PC-3 (cell line): ENCODE measurements around the gene PDE9A. TPM values are rescaled to one million over a fixed set of nuclear protein-coding genes. Genes with fewer than 3 reads are reported as not detected.

Experiments
- ATAC-seq: fragments of 200-7000 bp; cut with Tn5 transposase; 2 replicates; pipeline ENCODE4 v1.9.1; 2020; ENCODE audit warnings: mild to moderate bottlenecking, moderate library complexity
- BruUV-seq: library from RNA; stranded (reverse); fragments of 400-500 nt; replicated peaks from 2 replicates; lab custom pipeline; 2021; lab: Mats Ljungman, UMichigan
- CTCF ChIA-PET: fragments of 300-600 bp; sonication (Branson Sonifier 250); formaldehyde crosslinking; loops from one replicate; lab custom pipeline; 2022; ENCODE audit warnings: antibody characterized with exemption; lab: Charles Lee
- POLR2A ChIA-PET: fragments of 300-600 bp; sonication (Branson Sonifier 250); formaldehyde crosslinking; loops from one replicate; lab custom pipeline; 2022; ENCODE audit warnings: antibody characterized with exemption; ENCODE audit not compliant: unreplicated experiment; lab: Charles Lee
- DNase-seq: peaks from one replicate; pipeline ENCODE4 v3.0.0-alpha.2; 2015
- H2AFZ ChIP-seq: fragments of 300-600 bp; sonication (generic); 2 replicates; pipeline ENCODE4 v1.6.0; 2016; ENCODE audit warnings: antibody characterized with exemption, low read length
- H3F3A ChIP-seq: fragments of 300-600 bp; sonication (generic); one replicate; pipeline ENCODE4 v1.6.0; 2017; ENCODE audit warnings: antibody characterized with exemption, low read length, control low read depth, mild to moderate bottlenecking; ENCODE audit not compliant: unreplicated experiment
- H3K27ac ChIP-seq: fragments of 300-600 bp; sonication (generic); 2 replicates; pipeline ENCODE4 v1.5.1; 2016; ENCODE audit warnings: mild to moderate bottlenecking, low read length
- H3K27me3 ChIP-seq: fragments of 300-600 bp; sonication (generic); 2 replicates; pipeline ENCODE4 v1.6.1; 2016; ENCODE audit warnings: low read length, mixed read lengths
- H3K36me3 ChIP-seq: fragments of 300-600 bp; sonication (generic); 2 replicates; pipeline ENCODE4 v1.6.1; 2016; ENCODE audit warnings: low read depth, mixed run types, low read length, mixed read lengths
- H3K4me1 ChIP-seq: fragments of 300-600 bp; sonication (generic); 2 replicates; pipeline ENCODE4 v1.5.1; 2016; ENCODE audit warnings: low read length; ENCODE audit not compliant: insufficient read depth
- H3K4me2 ChIP-seq: fragments of 300-600 bp; sonication (generic); 2 replicates; pipeline ENCODE4 v1.6.0; 2016; ENCODE audit warnings: low read length
- H3K4me3 ChIP-seq: fragments of 300-600 bp; sonication (generic); 2 replicates; pipeline ENCODE4 v1.5.1; 2016; ENCODE audit warnings: mild to moderate bottlenecking, low read length, mixed read lengths
- H3K79me2 ChIP-seq: fragments of 300-600 bp; sonication (generic); 2 replicates; pipeline ENCODE4 v1.6.1; 2017; ENCODE audit warnings: low read length, mixed read lengths
- H3K9ac ChIP-seq: fragments of 300-600 bp; sonication (generic); 2 replicates; pipeline ENCODE4 v1.6.0; 2016; ENCODE audit warnings: mild to moderate bottlenecking, low read length
- H3K9me2 ChIP-seq: fragments of 300-600 bp; sonication (generic); replicated peaks from 2 replicates; pipeline ENCODE4 v1.6.1; 2016; ENCODE audit warnings: mixed run types, low read length, mixed read lengths
- H3K9me3 ChIP-seq: fragments of 300-600 bp; sonication (generic); 2 replicates; pipeline ENCODE4 v1.6.1; 2016; ENCODE audit warnings: low read length, mixed read lengths
- H4K20me1 ChIP-seq: fragments of 300-600 bp; sonication (generic); 2 replicates; pipeline ENCODE4 v1.6.1; 2016; ENCODE audit warnings: low read length, mixed read lengths
- EZH2 ChIP-seq: fragments of 300-600 bp; sonication (generic); IDR thresholded peaks from one replicate; pipeline ENCODE4 v1.6.1; 2017; ENCODE audit warnings: antibody characterized with exemption, mild to moderate bottlenecking, low read length; ENCODE audit not compliant: unreplicated experiment
- EZH2phosphoT487 ChIP-seq: fragments of 300-600 bp; sonication (generic); IDR thresholded peaks from 2 replicates; pipeline ENCODE4 v1.6.1; 2018; ENCODE audit warnings: mild to moderate bottlenecking, antibody characterized with exemption, low read length, borderline replicate concordance
- intact Hi-C: fragments of 100-400 bp; cut with micrococcal nuclease; formaldehyde crosslinking; loops from 2 replicates; pipeline ENCODE4 v1.9.0; 2023
- total RNA-seq: library from RNA; depleted of rRNA; stranded (reverse); fragments of >200 nt; gene quantifications from 2 replicates; pipeline ENCODE4 v1.2.3, GENCODE V29; 2014
- TF ChIP-seq, protein P1 (sequence below): fragments of 300-600 bp; sonication (generic); conservative IDR thresholded peaks from 2 replicates; pipeline ENCODE4 v1.5.1; 2017; ENCODE audit warnings: antibody characterized with exemption, low read depth, mild to moderate bottlenecking, low read length

PDE9A gene
- total RNA-seq, 1 experiment from 2014 or later = 0.33 TPM

- DNase-seq (no peak), ATAC-seq (no peak)
- intact Hi-C loops = no loop called here
Measured at GRCh38 chr21:42793774-42794173, 140.4 kb downstream of the PDE9A start.

GRCh38 chr21:42794551-42794950 is 141.1 kb downstream of the PDE9A start:
- H4K20me1 ChIP-seq = no peaks in the 10 kb centered on the region
- intact Hi-C loops = no loop called here
- peaks cover 4% of the 10 kb centered on the region; the same call in 1 of the 2 replicates for H3K4me1 ChIP-seq
- no peak for TF ChIP-seq EZH2phosphoT487
- TF ChIP-seq EZH2 = no peak
- TF ChIP-seq, protein P1, sequence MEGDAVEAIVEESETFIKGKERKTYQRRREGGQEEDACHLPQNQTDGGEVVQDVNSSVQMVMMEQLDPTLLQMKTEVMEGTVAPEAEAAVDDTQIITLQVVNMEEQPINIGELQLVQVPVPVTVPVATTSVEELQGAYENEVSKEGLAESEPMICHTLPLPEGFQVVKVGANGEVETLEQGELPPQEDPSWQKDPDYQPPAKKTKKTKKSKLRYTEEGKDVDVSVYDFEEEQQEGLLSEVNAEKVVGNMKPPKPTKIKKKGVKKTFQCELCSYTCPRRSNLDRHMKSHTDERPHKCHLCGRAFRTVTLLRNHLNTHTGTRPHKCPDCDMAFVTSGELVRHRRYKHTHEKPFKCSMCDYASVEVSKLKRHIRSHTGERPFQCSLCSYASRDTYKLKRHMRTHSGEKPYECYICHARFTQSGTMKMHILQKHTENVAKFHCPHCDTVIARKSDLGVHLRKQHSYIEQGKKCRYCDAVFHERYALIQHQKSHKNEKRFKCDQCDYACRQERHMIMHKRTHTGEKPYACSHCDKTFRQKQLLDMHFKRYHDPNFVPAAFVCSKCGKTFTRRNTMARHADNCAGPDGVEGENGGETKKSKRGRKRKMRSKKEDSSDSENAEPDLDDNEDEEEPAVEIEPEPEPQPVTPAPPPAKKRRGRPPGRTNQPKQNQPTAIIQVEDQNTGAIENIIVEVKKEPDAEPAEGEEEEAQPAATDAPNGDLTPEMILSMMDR = no peak
- H3K79me2 ChIP-seq = no peaks in the 10 kb centered on the region
- H3K4me3 ChIP-seq = no peak overlapping the region
- ChIA-PET POLR2A (no interaction called here), CTCF (no interaction called here)
- H3K4me2 ChIP-seq = no peak overlapping the region
- ATAC-seq = no peak
- H3K27me3 ChIP-seq = no peaks in the 10 kb centered on the region
- H3K9me3 ChIP-seq = no peaks in the 10 kb centered on the region
- H3K9me2 ChIP-seq = no peaks in the 10 kb centered on the region
- no peak overlapping the region for H2AFZ ChIP-seq
- no peaks in the 10 kb centered on the region for H3F3A ChIP-seq
- no peak overlapping the region for H3K27ac ChIP-seq
- DNase-seq = no peak
- no peak overlapping the region for H3K9ac ChIP-seq
- no TSS peak for BruUV-seq
- no peaks in the 10 kb centered on the region for H3K36me3 ChIP-seq

More at GRCh38 chr21:42793774-42794173, 140.4 kb downstream of the PDE9A start:
- Histone ChIP-seq H3K79me2 (no peaks in the 10 kb centered on the region), H3K4me1 (no peaks in the 10 kb centered on the region), H3K27me3 (no peaks in the 10 kb centered on the region), H3K36me3 (no peaks in the 10 kb centered on the region), H3K9me2 (no peaks in the 10 kb centered on the region), H3K9ac (no peak overlapping the region), H3F3A (no peaks in the 10 kb centered on the region), H2AFZ (no peak overlapping the region), H3K27ac (no peak overlapping the region), H3K4me2 (no peak overlapping the region), H3K9me3 (no peaks in the 10 kb centered on the region), H4K20me1 (no peaks in the 10 kb centered on the region), H3K4me3 (no peak overlapping the region)
- ChIA-PET CTCF (no interaction called here), POLR2A (no interaction called here)
- TF ChIP-seq EZH2 = no peak
- no peak for TF ChIP-seq EZH2phosphoT487
- TF ChIP-seq, protein P1 = no peak
- BruUV-seq = no TSS peak

- Histone ChIP-seq H3K9me3 (no peaks in the 10 kb centered on the region), H3K9me2 (no peaks in the 10 kb centered on the region), H3K79me2 (no peaks in the 10 kb centered on the region), H4K20me1 (no peaks in the 10 kb centered on the region), H3K4me1 (peaks cover 9% of the 10 kb centered on the region), H3K9ac (no peak overlapping the region), H3F3A (no peaks in the 10 kb centered on the region), H3K27me3 (no peaks in the 10 kb centered on the region), H3K4me2 (no peak overlapping the region), H3K4me3 (no peak overlapping the region), H3K27ac (no peak overlapping the region), H3K36me3 (no peaks in the 10 kb centered on the region), H2AFZ (no peak overlapping the region)
- BruUV-seq = no TSS peak
- TF ChIP-seq EZH2 (no peak), EZH2phosphoT487 (no peak)
- TF ChIP-seq, protein P1 = no peak
- no peak for ATAC-seq
- intact Hi-C loops = no loop called here
- ChIA-PET CTCF (no interaction called here), POLR2A (interaction anchor here (0.7 kb wide), 1 partner anchor 104 kb away, joined by 6 read pairs; no protein-coding TSS in a partner anchor)
- DNase-seq = no peak
Measured at GRCh38 chr21:42796327-42797062, 143.1 kb downstream of the PDE9A start.
